HG03139 (cell line): ENCODE data around the gene NHSL1.

Experiments used
- ATAC-seq: cut with Tn5 transposase; IDR thresholded peaks from one replicate; pipeline ENCODE4 v1.9.1; 2021; ENCODE audit not compliant: unreplicated experiment

Gene NHSL1

GRCh38 chr6:138525355-138525754 is 26.1 kb upstream of the NHSL1 start:
- ATAC-seq, result no peak

- no peak for ATAC-seq
Measured at GRCh38 chr6:138524526-138524925, 25.2 kb upstream of the NHSL1 start.

- no peak for ATAC-seq
Measured at GRCh38 chr6:138523347-138524210, 24.3 kb upstream of the NHSL1 start.

GRCh38 chr6:138522611-138523010 is 23.3 kb upstream of the NHSL1 start:
- ATAC-seq, result no peak

GRCh38 chr6:138521790-138522189 is 22.5 kb upstream of the NHSL1 start:
- ATAC-seq, result no peak

GRCh38 chr6:138520463-138520862 is 21.2 kb upstream of the NHSL1 start:
- ATAC-seq, result no peak

GRCh38 chr6:138518054-138518453 is 18.8 kb upstream of the NHSL1 start:
- ATAC-seq, result peak; percentile 33

GRCh38 chr6:138517635-138518034 is 18.3 kb upstream of the NHSL1 start:
- peak; percentile 86 for ATAC-seq

- ATAC-seq, result no peak
Measured at GRCh38 chr6:138515657-138516248, 16.5 kb upstream of the NHSL1 start.

- no peak for ATAC-seq
Measured at GRCh38 chr6:138514860-138515540, 15.7 kb upstream of the NHSL1 start.

- no peak for ATAC-seq
Measured at GRCh38 chr6:138512609-138513008, 13.3 kb upstream of the NHSL1 start.

- ATAC-seq, result no peak
Measured at GRCh38 chr6:138510093-138510492, 10.8 kb upstream of the NHSL1 start.

- no peak for ATAC-seq
Measured at GRCh38 chr6:138509371-138509770, 10.1 kb upstream of the NHSL1 start.

GRCh38 chr6:138508676-138508988 is 9.3 kb upstream of the NHSL1 start:
- ATAC-seq, result no peak

GRCh38 chr6:138507977-138508675 is 8.8 kb upstream of the NHSL1 start:
- ATAC-seq, result no peak

GRCh38 chr6:138504764-138505689 is 5.7 kb upstream of the NHSL1 start:
- ATAC-seq, result no peak

GRCh38 chr6:138503881-138504680 is 4.8 kb upstream of the NHSL1 start:
- no peak for ATAC-seq

GRCh38 chr6:138502546-138502945 is 3.3 kb upstream of the NHSL1 start:
- no peak for ATAC-seq

- ATAC-seq, result no peak
Measured at GRCh38 chr6:138500867-138501446, 1.7 kb upstream of the NHSL1 start.
